ENCODE data around the gene NUP214.

GRCh38 chr9:131111186-131111853 lies 14.1 kb upstream of the NUP214 start:
- TF ChIP-seq CTCF (IDR thresholded peaks at IDR 0.05; ENCODE audit: insufficient read depth, low read length, poor library complexity, severe bottlenecking) (no peak), EZH2phosphoT487 (conservative IDR thresholded peaks at IDR 0.05; ENCODE audit: low read length) (no peak)

All from SU-DHL-6 (cell line).